Astrocyte of the cerebellum (primary cell): ENCODE data around the gene TARS2.

Experiments used
- DNase-seq: peaks from one replicate; pipeline ENCODE4 v3.0.0-alpha.2; 2011; ENCODE audit warnings: low read depth
- H3K4me3 ChIP-seq: 2 replicates; pipeline ENCODE4 v1.5.1; 2011; ENCODE audit warnings: mild to moderate bottlenecking, low read depth, low read length, moderate library complexity
- in situ Hi-C: cut with HindIII; loops from 2 replicates; pipeline ENCODE4 v1.10.0; 2017; ENCODE audit warnings: low sequenced_read_pairs
- TF ChIP-seq, protein P1 (sequence below): IDR thresholded peaks from 2 replicates; pipeline ENCODE4 v1.5.1; 2012; ENCODE audit warnings: low read length, low read depth, moderate library complexity, mild to moderate bottlenecking; ENCODE audit errors: missing control alignments

TARS2 gene

GRCh38 chr1:150549496-150550221, 62.4 kb downstream of the TARS2 start:
- H3K4me3 ChIP-seq: peak overlapping the region; percentile 49
- DNase-seq: no peak
- in situ Hi-C loops: no loop called here
- TF ChIP-seq, protein P1, sequence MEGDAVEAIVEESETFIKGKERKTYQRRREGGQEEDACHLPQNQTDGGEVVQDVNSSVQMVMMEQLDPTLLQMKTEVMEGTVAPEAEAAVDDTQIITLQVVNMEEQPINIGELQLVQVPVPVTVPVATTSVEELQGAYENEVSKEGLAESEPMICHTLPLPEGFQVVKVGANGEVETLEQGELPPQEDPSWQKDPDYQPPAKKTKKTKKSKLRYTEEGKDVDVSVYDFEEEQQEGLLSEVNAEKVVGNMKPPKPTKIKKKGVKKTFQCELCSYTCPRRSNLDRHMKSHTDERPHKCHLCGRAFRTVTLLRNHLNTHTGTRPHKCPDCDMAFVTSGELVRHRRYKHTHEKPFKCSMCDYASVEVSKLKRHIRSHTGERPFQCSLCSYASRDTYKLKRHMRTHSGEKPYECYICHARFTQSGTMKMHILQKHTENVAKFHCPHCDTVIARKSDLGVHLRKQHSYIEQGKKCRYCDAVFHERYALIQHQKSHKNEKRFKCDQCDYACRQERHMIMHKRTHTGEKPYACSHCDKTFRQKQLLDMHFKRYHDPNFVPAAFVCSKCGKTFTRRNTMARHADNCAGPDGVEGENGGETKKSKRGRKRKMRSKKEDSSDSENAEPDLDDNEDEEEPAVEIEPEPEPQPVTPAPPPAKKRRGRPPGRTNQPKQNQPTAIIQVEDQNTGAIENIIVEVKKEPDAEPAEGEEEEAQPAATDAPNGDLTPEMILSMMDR: no peak

- in situ Hi-C loops: no loop called here
- no peak for DNase-seq
- TF ChIP-seq, protein P1: no peak
- H3K4me3 ChIP-seq: no peak overlapping the region
Observed at GRCh38 chr1:150550222-150551050, 63.2 kb downstream of the TARS2 start.

GRCh38 chr1:150551051-150551783, 64.0 kb downstream of the TARS2 start:
- in situ Hi-C loops: no loop called here
- H3K4me3 ChIP-seq: no peak overlapping the region
- TF ChIP-seq, protein P1: no peak
- DNase-seq: no peak

DNA sequence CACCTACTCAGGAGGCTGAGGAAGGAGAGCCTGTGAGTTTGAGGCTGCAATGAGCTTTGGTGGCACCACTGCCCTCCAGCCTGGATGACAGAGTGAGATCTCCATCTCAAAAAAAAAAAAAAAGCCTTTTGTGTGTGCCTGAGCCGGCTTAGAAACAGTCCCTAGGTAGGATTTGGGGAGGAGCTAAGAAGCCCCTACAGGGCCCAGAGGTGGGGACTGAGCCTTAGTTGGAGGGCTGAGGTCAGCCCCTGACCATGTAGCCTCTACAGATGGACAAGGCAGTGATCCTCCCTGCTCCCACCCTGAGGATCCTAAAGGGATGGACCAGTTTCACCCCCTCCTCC, 64.5 kb downstream of the TARS2 start:
- TF ChIP-seq, protein P1: no peak
- in situ Hi-C loops: no loop called here
- no peak for DNase-seq
- H3K4me3 ChIP-seq: no peak overlapping the region

GRCh38 chr1:150552128-150552910, 65.1 kb downstream of the TARS2 start:
- TF ChIP-seq, protein P1: no peak
- in situ Hi-C loops: no loop called here
- no peak for DNase-seq
- no peak overlapping the region for H3K4me3 ChIP-seq

DNA sequence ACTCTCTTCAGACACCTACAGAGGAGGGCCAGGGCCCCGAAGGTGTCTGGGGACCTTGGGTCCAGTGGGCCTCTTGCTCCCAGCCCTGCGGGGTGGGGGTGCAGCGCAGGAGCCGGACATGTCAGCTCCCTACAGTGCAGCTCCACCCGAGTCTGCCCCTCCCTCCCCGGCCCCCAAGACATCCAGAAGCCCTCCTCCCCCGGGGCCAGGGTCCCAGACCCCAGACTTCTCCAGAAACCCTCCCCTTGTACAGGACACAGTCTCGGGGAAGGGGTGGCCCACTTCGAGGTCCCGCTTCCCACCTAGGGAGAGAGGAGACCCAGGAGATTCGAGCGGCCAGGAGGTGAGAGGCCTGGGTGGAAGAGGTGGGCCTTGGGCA, 65.7 kb downstream of the TARS2 start:
- no peak overlapping the region for H3K4me3 ChIP-seq
- no peak for DNase-seq
- in situ Hi-C loops: no loop called here
- TF ChIP-seq, protein P1: no peak
